Peyer's patch (tissue), 4 donors: ENCODE data around the gene LEF1. TPM values are rescaled to one million over a fixed set of nuclear protein-coding genes. Genes with fewer than 3 reads are reported as not detected.

Experiments
- DNase-seq, 3 donors: peaks; one replicate each; pipeline ENCODE4 v3.0.0-alpha.2; 2017 to 2019
- H3K27ac ChIP-seq, 4 donors: fragments of 200-600 bp; sonication (generic); one replicate each; pipeline ENCODE4 v1.5.1; 2016 to 2019
- H3K27me3 ChIP-seq, 2 donors: fragments of 200-600 bp; sonication (generic); one replicate each; pipeline ENCODE4 v1.5.1; 2019
- H3K36me3 ChIP-seq, 3 donors: fragments of 200-600 bp; sonication (generic); one replicate each; pipeline ENCODE4 v1.5.1; 2016 to 2019
- H3K4me1 ChIP-seq, 4 donors: fragments of 200-600 bp; sonication (generic); one replicate each; pipeline ENCODE4 v1.5.1; 2016 to 2019
- H3K4me3 ChIP-seq, 4 donors: fragments of 200-600 bp; sonication (generic); 1 replicate in 3 of 4; 2 replicates in 1 of 4; pipeline ENCODE4 v1.5.1; 2016 to 2019; ENCODE audit warnings: mild to moderate bottlenecking in 1 of 4
- H3K9me3 ChIP-seq, 4 donors: fragments of 200-600 bp; sonication (generic); one replicate each; pipeline ENCODE4 v1.5.1; 2016 to 2019; ENCODE audit warnings: mild to moderate bottlenecking in 1 of 4
- CTCF ChIP-seq, 6 experiments: fragments of 450-650 bp in 4 of 6; fragments of 200-600 bp in 2 of 6; sonication (generic) in 1 of 6; IDR thresholded peaks; one replicate each; pipeline ENCODE4 v1.5.1; 2017 to 2019; ENCODE audit warnings: antibody characterized with exemption in 6 of 6, mild to moderate bottlenecking in 3 of 6, moderate library complexity in 1 of 6
- POLR2A ChIP-seq, 2 donors: fragments of 450-650 bp; IDR thresholded peaks; one replicate each; pipeline ENCODE4 v1.5.1; 2017; ENCODE audit warnings: antibody characterized with exemption in 2 of 2, mild to moderate bottlenecking in 2 of 2, moderate library complexity in 2 of 2
- total RNA-seq, 4 donors: library from RNA; depleted of rRNA; stranded (reverse); fragments of >200 nt; gene quantifications; one replicate each; pipeline ENCODE4 v1.1.0, GENCODE V29; 2016

LEF1 gene
- total RNA-seq, 4 donors from 2014 or later = 0.53 to 34.7 (median 4.4) TPM

DNA sequence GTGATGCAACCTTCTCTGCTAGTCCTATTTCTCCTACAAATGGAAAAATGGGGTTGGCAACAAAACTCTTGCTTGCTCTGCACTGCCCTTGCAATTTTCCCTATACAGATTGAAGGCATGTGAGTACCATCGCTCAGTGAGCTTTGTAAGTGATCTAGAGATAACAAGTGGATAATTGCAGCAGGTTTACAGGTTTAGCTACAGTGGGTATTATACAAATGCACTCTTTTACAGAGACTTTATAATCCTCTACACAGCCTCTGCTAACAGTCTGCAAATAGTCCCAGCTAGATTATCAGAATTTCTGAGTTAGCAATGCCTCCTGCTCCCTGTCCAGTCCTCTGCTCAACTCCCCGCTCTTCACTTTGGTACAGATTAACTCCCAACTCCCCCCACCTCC lies 11.1 kb downstream of the LEF1 start:
- Histone ChIP-seq H3K36me3 (no peaks in the 10 kb centered on the region), H3K4me1 (no peaks in the 10 kb centered on the region), H3K27ac (no peak overlapping the region), H3K9me3 (no peaks in the 10 kb centered on the region), H3K27me3 (no peaks in the 10 kb centered on the region), H3K4me3 (no peak overlapping the region)
- no peak for TF ChIP-seq POLR2A (IDR thresholded peaks at IDR 0.05)
- TF ChIP-seq CTCF (IDR thresholded peaks at IDR 0.05) = no peak
- no peak for DNase-seq

- Histone ChIP-seq H3K4me3 (no peak overlapping the region), H3K36me3 (no peaks in the 10 kb centered on the region), H3K4me1 (no peaks in the 10 kb centered on the region), H3K9me3 (no peaks in the 10 kb centered on the region), H3K27me3 (no peaks in the 10 kb centered on the region), H3K27ac (no peak overlapping the region)
- DNase-seq = no peak
- no peak for TF ChIP-seq POLR2A (IDR thresholded peaks at IDR 0.05)
- TF ChIP-seq CTCF (IDR thresholded peaks at IDR 0.05) = no peak
Measured at GRCh38 chr4:108156391-108156790, 12.3 kb downstream of the LEF1 start.

GRCh38 chr4:108155373-108155772 lies 13.4 kb downstream of the LEF1 start:
- no peak for DNase-seq
- no peaks in the 10 kb centered on the region for H3K36me3 ChIP-seq
- H3K4me3 ChIP-seq = no peak overlapping the region
- H3K27me3 ChIP-seq = no peaks in the 10 kb centered on the region
- TF ChIP-seq CTCF (IDR thresholded peaks at IDR 0.05) (no peak), POLR2A (IDR thresholded peaks at IDR 0.05) (no peak)
- H3K9me3 ChIP-seq = no peaks in the 10 kb centered on the region
- H3K27ac ChIP-seq = no peak overlapping the region
- H3K4me1 ChIP-seq = no peaks in the 10 kb centered on the region

GRCh38 chr4:108152980-108153379 lies 15.8 kb downstream of the LEF1 start:
- H3K36me3 ChIP-seq = no peaks in the 10 kb centered on the region
- DNase-seq = no peak
- no peaks in the 10 kb centered on the region for H3K9me3 ChIP-seq
- H3K4me1 ChIP-seq = no peaks in the 10 kb centered on the region
- no peak overlapping the region for H3K4me3 ChIP-seq
- H3K27me3 ChIP-seq = no peaks in the 10 kb centered on the region
- no peak overlapping the region for H3K27ac ChIP-seq
- no peak for TF ChIP-seq CTCF (IDR thresholded peaks at IDR 0.05)
- no peak for TF ChIP-seq POLR2A (IDR thresholded peaks at IDR 0.05)

DNA sequence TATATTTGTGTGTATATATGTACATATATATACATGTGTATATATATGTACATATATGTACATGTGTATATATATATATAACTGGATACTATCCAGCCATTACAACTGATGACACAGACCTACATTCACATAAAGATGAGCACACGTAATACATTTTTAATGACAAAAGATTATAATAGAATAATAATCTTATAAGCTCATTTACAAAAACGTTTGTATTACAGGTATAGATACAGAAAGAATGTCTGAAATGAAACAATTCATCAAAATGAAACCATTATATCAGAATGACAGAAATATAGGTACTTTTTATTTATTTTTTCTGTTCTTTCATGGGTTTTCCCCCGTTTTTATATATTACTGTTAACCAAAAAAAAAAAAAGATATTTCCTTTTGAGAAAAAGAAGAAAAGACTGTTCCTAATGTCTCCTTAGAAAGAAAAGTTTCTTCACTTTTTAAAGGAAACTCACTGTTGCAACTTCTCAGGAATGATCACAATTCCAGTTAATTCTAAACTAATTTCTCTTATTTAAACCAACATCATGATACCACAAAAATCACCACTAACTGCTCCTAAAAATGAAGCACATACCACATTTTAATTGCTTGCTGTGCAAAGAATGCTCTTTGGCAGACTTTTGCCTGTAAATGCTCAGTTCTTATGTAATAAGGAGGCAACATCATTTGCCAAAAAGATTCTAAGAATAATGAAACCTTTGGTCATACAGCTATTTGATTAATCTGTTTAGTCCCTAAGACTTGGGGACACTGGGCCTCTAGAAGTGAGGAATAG lies 18.9 kb downstream of the LEF1 start:
- H3K27me3 ChIP-seq = no peaks in the 10 kb centered on the region
- H3K4me1 ChIP-seq = no peaks in the 10 kb centered on the region
- no peak overlapping the region for H3K4me3 ChIP-seq
- no peaks in the 10 kb centered on the region for H3K36me3 ChIP-seq
- no peaks in the 10 kb centered on the region for H3K9me3 ChIP-seq
- no peak for DNase-seq
- no peak for TF ChIP-seq POLR2A (IDR thresholded peaks at IDR 0.05)
- TF ChIP-seq CTCF (IDR thresholded peaks at IDR 0.05) = no peak
- no peak overlapping the region for H3K27ac ChIP-seq
